Liver (tissue), 9 donors: ENCODE measurements around the gene DKC1. TPM values are rescaled to one million over a fixed set of nuclear protein-coding genes. Genes with fewer than 3 reads are reported as not detected.

Experiments used
- DNase-seq: peaks from one replicate; pipeline ENCODE4 v3.0.0-alpha.2; 2017; ENCODE audit warnings: low spot score
- H3K27ac ChIP-seq, 2 donors: one replicate each; pipeline ENCODE4 v1.7.0; 2013; ENCODE audit warnings: inconsistent platforms in 2 of 2, low read length in 2 of 2, control low read depth in 1 of 2, low read depth in 1 of 2, mild to moderate bottlenecking in 1 of 2
- H3K27me3 ChIP-seq, 4 donors: one replicate each; pipeline versions ENCODE4 v1.6.1 to v1.7.0; 2013; ENCODE audit warnings: low read length in 3 of 4, inconsistent platforms in 1 of 4, mild to moderate bottlenecking in 1 of 4, moderate library complexity in 1 of 4; ENCODE audit not compliant: control insufficient read depth in 4 of 4, insufficient read depth in 4 of 4
- H3K36me3 ChIP-seq, 4 donors: one replicate each; pipeline versions ENCODE4 v1.6.1 to v1.7.0; 2013; ENCODE audit warnings: low read length in 3 of 4, mild to moderate bottlenecking in 3 of 4, low read depth in 1 of 4, moderate library complexity in 1 of 4; ENCODE audit not compliant: control insufficient read depth in 4 of 4, insufficient read depth in 3 of 4
- H3K4me1 ChIP-seq, 4 donors: one replicate each; pipeline versions ENCODE4 v1.6.1 to v1.7.0; 2013; ENCODE audit warnings: low read length in 3 of 4, mild to moderate bottlenecking in 3 of 4, moderate library complexity in 1 of 4; ENCODE audit not compliant: control insufficient read depth in 4 of 4, insufficient read depth in 4 of 4
- H3K4me3 ChIP-seq, 3 donors: one replicate each; pipeline versions ENCODE4 v1.6.1 to v1.7.0; 2013; ENCODE audit warnings: low read length in 3 of 3, control low read depth in 1 of 3, low read depth in 1 of 3, mild to moderate bottlenecking in 1 of 3
- H3K9ac ChIP-seq, 2 donors: one replicate each; pipeline ENCODE4 v1.7.0; 2013; ENCODE audit warnings: low read length in 2 of 2, mild to moderate bottlenecking in 2 of 2, moderate library complexity in 2 of 2, control low read depth in 1 of 2, low read depth in 1 of 2
- H3K9me3 ChIP-seq, 4 donors: one replicate each; pipeline versions ENCODE4 v1.6.1 to v1.7.0; 2013; ENCODE audit warnings: low read length in 3 of 4; ENCODE audit not compliant: control insufficient read depth in 4 of 4
- CTCF ChIP-seq: fragments of 150-350 bp; IDR thresholded peaks from 2 replicates; pipeline ENCODE4 v1.5.1; 2017; ENCODE audit warnings: improper control_type of control experiment, low read depth, low read length; ENCODE audit not compliant: missing input control
- FOXA1 ChIP-seq: IDR thresholded peaks from 2 replicates; pipeline ENCODE4 v1.6.1; 2016; ENCODE audit warnings: antibody characterized with exemption
- FOXA2 ChIP-seq: IDR thresholded peaks from 2 replicates; pipeline ENCODE4 v1.6.1; 2016; ENCODE audit warnings: antibody characterized with exemption
- GABPA ChIP-seq, 2 donors: IDR thresholded peaks in 1 of 2; conservative IDR thresholded peaks in 1 of 2; 2 replicates each; pipeline ENCODE4 v1.6.1; 2016; ENCODE audit warnings: antibody characterized with exemption in 2 of 2, mild to moderate bottlenecking in 1 of 2, moderate library complexity in 1 of 2
- HNF4A ChIP-seq, 2 donors: conservative IDR thresholded peaks; 2 replicates each; pipeline ENCODE4 v1.6.1; 2016; ENCODE audit warnings: antibody characterized with exemption in 2 of 2, mild to moderate bottlenecking in 2 of 2
- HNF4G ChIP-seq: IDR thresholded peaks from 2 replicates; pipeline ENCODE4 v1.6.1; 2016; ENCODE audit warnings: antibody characterized with exemption
- JUND ChIP-seq, 2 donors: IDR thresholded peaks; 2 replicates each; pipeline ENCODE4 v1.6.1; 2016; ENCODE audit warnings: antibody characterized with exemption in 2 of 2
- MAX ChIP-seq: IDR thresholded peaks from 2 replicates; pipeline ENCODE4 v1.6.1; 2016; ENCODE audit warnings: antibody characterized with exemption
- NR2F2 ChIP-seq: IDR thresholded peaks from 2 replicates; pipeline ENCODE4 v1.6.1; 2016; ENCODE audit warnings: antibody characterized with exemption
- RAD21 ChIP-seq, 2 donors: IDR thresholded peaks; 2 replicates each; pipeline ENCODE4 v1.6.1; 2016; ENCODE audit warnings: antibody characterized with exemption in 2 of 2, mild to moderate bottlenecking in 2 of 2
- REST ChIP-seq: IDR thresholded peaks from 2 replicates; pipeline ENCODE4 v1.6.1; 2016; ENCODE audit warnings: antibody characterized with exemption, mild to moderate bottlenecking
- RXRA ChIP-seq, 2 donors: IDR thresholded peaks; 2 replicates each; pipeline ENCODE4 v1.6.1; 2017 to 2018; ENCODE audit warnings: antibody characterized with exemption in 2 of 2, mild to moderate bottlenecking in 1 of 2
- SP1 ChIP-seq: IDR thresholded peaks from 2 replicates; pipeline ENCODE4 v1.6.1; 2018; ENCODE audit warnings: antibody characterized with exemption, mild to moderate bottlenecking
- TAF1 ChIP-seq: conservative IDR thresholded peaks from 2 replicates; pipeline ENCODE4 v1.6.1; 2016; ENCODE audit warnings: antibody characterized with exemption, mild to moderate bottlenecking
- ZBTB33 ChIP-seq: IDR thresholded peaks from 2 replicates; pipeline ENCODE4 v1.6.1; 2016; ENCODE audit warnings: antibody characterized with exemption
- WGBS: extraction: QIAGEN DNeasy Blood & Tissue Kit; methylation state at CpG from one replicate; pipeline ENCODE4 v1.1.7; 2013; 5-methylcytosine and 5-hydroxymethylcytosine counted together
- polyA plus RNA-seq, 2 donors: library from polyadenylated mRNA; stranded (reverse) in 1 of 2; unstranded in 1 of 2; fragments of 200-250 nt in 1 of 2; fragments of >200 nt in 1 of 2; fragmentation: Nextera tagmentation in 1 of 2; extraction: Ambion mirVana in 1 of 2; gene quantifications; one replicate each; pipeline versions ENCODE4 v1.2.1 to v1.2.3, GENCODE V29; 2013 to 2015
- total RNA-seq, 2 donors: library from RNA; depleted of rRNA; stranded (reverse); fragments of >200 nt; gene quantifications; one replicate each; pipeline ENCODE4 v1.2.3, GENCODE V29; 2014
- donor health status: healthy.
- donor health status: healthy.
- donor health status: healthy.
- donor health status: healthy.
- donor health status: healthy.

Gene DKC1
- total and polyA plus RNA-seq, 4 donors = 14.0 to 21.9 (median 16.5) TPM

DNA sequence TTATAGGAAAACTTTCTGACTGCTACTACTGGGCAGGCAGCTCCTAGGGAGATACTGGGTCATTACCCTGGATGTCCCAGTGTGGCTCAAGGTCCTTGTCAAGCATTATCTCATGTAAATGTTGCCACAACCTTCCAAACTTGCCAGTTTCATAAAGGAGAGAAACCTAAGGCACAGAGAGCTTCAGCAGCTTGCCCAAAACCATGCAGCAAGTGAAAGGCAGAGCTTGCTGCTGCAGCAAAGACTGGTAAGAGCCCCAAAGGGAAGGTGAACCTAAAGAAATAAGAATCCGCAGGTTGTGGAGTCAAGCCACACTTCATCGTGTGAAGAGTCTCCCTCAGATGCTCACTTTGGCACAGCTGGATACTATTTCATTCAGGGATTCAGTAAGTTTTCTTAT lies 40.3 kb downstream of the DKC1 start:
- Histone ChIP-seq H3K9me3 (peaks cover 0 to 5% (median 2%) of the 10 kb centered on the region in 4 donors), H3K27ac (peak overlapping the region in 1 of 2 donors; percentile 8), H3K9ac (no peak overlapping the region), H3K4me1 (peaks cover 7 to 43% (median 32%) of the 10 kb centered on the region in 4 donors), H3K4me3 (no peak overlapping the region), H3K27me3 (no peaks in the 10 kb centered on the region), H3K36me3 (no peaks in the 10 kb centered on the region)
- DNase-seq = no peak
- WGBS = 63% methylated on average over 2 of the region's 2 CpGs
- TF ChIP-seq HNF4A (conservative IDR thresholded peaks at IDR 0.05) = peak; percentile 28 to 31
- TF ChIP-seq GABPA (IDR thresholded peaks at IDR 0.05 in 1 of 2, conservative IDR thresholded peaks at IDR 0.05 in 1 of 2) = no peak
- no peak for TF ChIP-seq RAD21 (IDR thresholded peaks at IDR 0.05)
- TF ChIP-seq RXRA (IDR thresholded peaks at IDR 0.05) = peak; percentile 46 to 50
- no peak for TF ChIP-seq REST
- no peak for TF ChIP-seq SP1
- no peak for TF ChIP-seq FOXA1
- no peak for TF ChIP-seq JUND (IDR thresholded peaks at IDR 0.05)
- no peak for TF ChIP-seq FOXA2
- no peak for TF ChIP-seq HNF4G
- no peak for TF ChIP-seq TAF1
- TF ChIP-seq ZBTB33 = no peak
- no peak for TF ChIP-seq MAX
- no peak for TF ChIP-seq NR2F2

- Histone ChIP-seq H3K36me3 (no peaks in the 10 kb centered on the region), H3K27me3 (no peaks in the 10 kb centered on the region), H3K9me3 (peaks cover 0 to 5% (median 2%) of the 10 kb centered on the region in 4 donors), H3K9ac (peak overlapping the region; percentile 31 to 78), H3K27ac (peak overlapping the region; percentile 66 to 79), H3K4me1 (peaks cover 6 to 40% (median 31%) of the 10 kb centered on the region in 4 donors), H3K4me3 (peak overlapping the region; percentile 66 to 81 (median 80))
- 22% methylated on average over 7 of the region's 7 CpGs for WGBS
- no peak for DNase-seq
- no peak for TF ChIP-seq JUND (IDR thresholded peaks at IDR 0.05)
- no peak for TF ChIP-seq GABPA (IDR thresholded peaks at IDR 0.05 in 1 of 2, conservative IDR thresholded peaks at IDR 0.05 in 1 of 2)
- TF ChIP-seq NR2F2 = no peak
- no peak for TF ChIP-seq HNF4G
- TF ChIP-seq ZBTB33 = no peak
- no peak for TF ChIP-seq MAX
- no peak for TF ChIP-seq RXRA (IDR thresholded peaks at IDR 0.05)
- no peak for TF ChIP-seq REST
- TF ChIP-seq SP1 = no peak
- no peak for TF ChIP-seq TAF1
- TF ChIP-seq HNF4A (conservative IDR thresholded peaks at IDR 0.05) = no peak
- no peak for TF ChIP-seq CTCF
- no peak for TF ChIP-seq FOXA1
These were observed 41.7 kb downstream of the DKC1 start for GRCh38 chrX:154804261-154804956.
